ENCODE measurements around the gene VCL.

GRCh38 chr10:74165530-74165901 lies 167.6 kb downstream of the VCL start:
- TF ChIP-seq CTCF (IDR thresholded peaks at IDR 0.05; ENCODE audit: low read depth, low read length) (no peak), POLR2A (IDR thresholded peaks at IDR 0.05; ENCODE audit: extremely low read depth, insufficient read length) (no peak)
